HG03571 (cell line): ENCODE data around the gene KLHDC9.
A peak's percentile ranks its signal among the peaks of the same experiment; 100 is the strongest.

Source experiments
- ATAC-seq: cut with Tn5 transposase; IDR thresholded peaks from one replicate; pipeline ENCODE4 v1.9.1; 2021; ENCODE audit not compliant: unreplicated experiment

The KLHDC9 gene

DNA sequence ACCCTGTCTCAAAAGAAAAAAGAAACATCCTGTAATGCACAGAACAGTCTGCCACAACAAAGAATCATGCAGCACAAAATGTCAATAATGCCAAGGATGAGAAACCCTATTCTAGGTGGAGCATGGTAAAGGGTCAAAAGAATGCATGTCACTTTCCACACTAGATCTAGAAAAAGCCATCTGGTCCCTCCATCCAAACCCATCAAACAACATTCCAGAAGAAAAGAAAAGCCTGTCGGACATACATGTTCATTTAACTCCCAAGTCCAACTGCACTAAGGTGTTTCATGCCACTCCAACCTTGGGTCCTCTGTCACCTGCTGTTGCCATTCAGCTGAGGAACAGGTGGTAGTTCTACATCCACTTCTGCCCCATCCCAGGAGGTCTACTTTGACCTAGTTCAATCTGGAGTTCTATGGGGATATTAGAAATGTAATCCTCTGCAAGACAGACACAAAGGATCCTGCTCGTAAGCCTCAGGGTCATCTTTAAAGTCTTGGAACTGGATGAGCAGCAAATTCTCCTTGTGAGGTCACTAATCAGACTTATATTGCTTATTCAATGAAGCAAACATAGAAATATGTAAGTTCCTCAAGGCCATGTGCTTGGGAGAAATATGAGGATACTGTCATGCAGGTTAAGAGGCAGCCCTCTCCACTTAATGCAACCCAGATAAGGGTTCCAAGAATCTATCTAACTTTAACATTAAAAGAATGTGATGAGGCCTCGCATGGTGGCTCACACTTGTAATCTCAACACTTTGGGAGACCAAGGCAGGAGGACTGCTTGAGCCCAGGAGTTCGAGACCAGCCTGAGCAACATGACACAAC lies 30.6 kb downstream of the KLHDC9 start:
- ATAC-seq = no peak

- ATAC-seq = no peak
Measured at GRCh38 chr1:161130266-161130665, 32.1 kb downstream of the KLHDC9 start.

- ATAC-seq = no peak
Measured at GRCh38 chr1:161131523-161132409, 33.6 kb downstream of the KLHDC9 start.

DNA sequence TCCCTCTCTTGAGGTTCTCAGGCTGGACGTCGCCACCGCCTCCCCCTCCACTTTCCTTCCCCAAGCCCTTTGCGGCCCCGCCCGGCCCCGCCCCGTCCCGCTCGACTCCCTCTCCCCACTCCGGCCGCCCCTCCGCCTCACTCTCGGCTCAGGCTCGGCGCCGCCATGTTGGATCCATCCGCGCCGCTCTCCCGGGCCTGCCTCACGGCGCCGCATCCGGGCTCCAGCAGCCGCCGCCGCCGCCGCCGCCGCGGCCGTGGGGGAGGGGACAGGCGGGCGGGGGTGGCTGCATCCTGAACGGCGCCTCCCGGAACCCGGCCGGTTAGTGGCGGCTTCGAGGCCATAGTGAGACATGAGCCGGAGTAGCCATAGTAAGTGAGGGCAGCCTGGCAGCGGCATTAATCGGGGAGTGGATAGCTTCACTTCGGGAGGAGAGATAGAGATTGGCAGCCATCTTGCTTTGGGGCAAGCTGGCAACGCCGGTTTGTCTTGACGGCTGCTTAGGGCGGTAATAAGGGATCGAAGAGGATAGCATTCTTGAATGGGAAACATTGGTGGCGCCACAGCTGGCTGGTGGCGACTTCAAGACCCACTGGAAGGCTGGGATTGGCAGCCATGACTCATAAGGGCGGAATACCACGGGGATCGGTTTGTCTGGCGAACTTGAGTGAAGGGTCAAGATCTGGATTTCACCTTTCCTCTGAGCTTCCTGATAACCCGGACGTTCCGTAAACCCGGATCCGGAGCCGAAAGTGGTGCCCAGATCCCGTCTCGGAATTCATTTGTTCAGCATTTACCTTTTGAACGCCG lies 34.5 kb downstream of the KLHDC9 start, which contains the start of gene DEDD:
Gene DEDD (minus strand): TSS at position 258 of the 810 bp plus-strand sequence. CDS start 8,205 bp downstream, outside the sequence.
- peak; percentile 96 for ATAC-seq

GRCh38 chr1:161133220-161133740 lies 35.1 kb downstream of the KLHDC9 start:
- no peak for ATAC-seq

GRCh38 chr1:161137881-161138280 lies 39.7 kb downstream of the KLHDC9 start:
- ATAC-seq = no peak

GRCh38 chr1:161138431-161138830 lies 40.3 kb downstream of the KLHDC9 start:
- ATAC-seq = no peak

DNA sequence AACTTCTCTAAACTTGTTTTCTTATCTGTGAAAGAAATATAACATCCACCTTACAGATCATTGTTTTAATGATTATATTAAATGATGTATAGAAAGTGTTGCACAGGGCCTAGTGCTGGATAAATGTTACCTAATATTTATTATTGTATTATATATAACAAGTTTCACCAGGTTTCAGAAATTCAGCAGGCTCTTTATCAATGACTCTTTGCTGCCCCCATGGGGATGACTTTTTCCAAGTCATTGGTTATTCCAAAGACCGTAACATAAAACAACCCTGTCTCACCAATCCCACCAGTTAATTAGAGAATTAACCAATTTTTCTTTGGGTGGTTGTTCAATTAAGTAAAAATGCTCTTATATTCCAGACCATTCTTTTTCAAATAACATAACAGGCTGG lies 41.6 kb downstream of the KLHDC9 start:
- no peak for ATAC-seq

DNA sequence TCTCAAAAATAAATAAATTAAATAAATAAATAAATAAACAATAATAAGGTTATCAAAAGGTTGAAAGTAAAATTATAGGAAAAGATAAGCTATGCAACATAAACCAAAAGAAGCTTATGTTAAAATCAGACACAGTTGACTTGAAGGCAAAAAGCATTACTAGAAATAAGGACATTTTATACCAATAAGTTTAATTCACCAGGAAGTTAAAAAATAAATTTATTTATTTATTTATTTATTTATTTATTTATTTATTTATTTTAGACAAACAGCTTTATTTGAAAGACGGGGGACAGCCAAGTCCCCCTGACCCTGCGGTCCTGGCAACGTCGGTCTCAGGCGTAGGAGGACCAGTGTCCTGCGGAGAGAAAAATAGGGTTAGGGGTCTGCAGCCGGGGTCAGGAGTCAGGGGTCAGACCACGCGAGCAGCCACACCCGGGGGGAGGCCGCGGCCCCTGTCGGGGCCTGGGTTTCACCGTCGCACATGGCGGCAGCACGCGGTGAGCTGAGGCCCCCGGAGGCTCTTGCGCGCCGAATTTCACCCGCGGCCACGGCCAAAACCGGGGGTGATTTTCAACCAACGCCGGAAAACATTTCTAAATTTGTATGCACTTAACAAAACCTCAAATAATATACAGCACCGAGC lies 42.7 kb downstream of the KLHDC9 start:
- no peak for ATAC-seq

- no peak for ATAC-seq
Measured at GRCh38 chr1:161145832-161146231, 47.7 kb downstream of the KLHDC9 start.
